ENCODE results near the gene SGSM2. TPM values are rescaled to one million over a fixed set of nuclear protein-coding genes. Genes with fewer than 3 reads are reported as not detected.

The SGSM2 gene
- total and polyA plus RNA-seq, 10 donors = 30.7 to 90.4 (median 69.6) TPM

- Histone ChIP-seq H3K9me3 (no peaks in the 10 kb centered on the region), H3K36me3 (peaks cover 0 to 92% (median 71%) of the 10 kb centered on the region in 6 donors), H3K27ac (no peak overlapping the region), H3K4me3 (no peak overlapping the region), H3K4me1 (peaks cover 1 to 22% (median 11%) of the 10 kb centered on the region in 6 donors), H3K27me3 (replicated peaks in 1 of 7) (no peaks in the 10 kb centered on the region)
- WGBS, 5 donors = 90 to 96% (median 94%) methylated on average over 10 of the region's 10 CpGs
- no peak for DNase-seq
- TF ChIP-seq POLR2A (IDR thresholded peaks at IDR 0.05) (no peak), POLR2AphosphoS5 (IDR thresholded peaks at IDR 0.05) (peak in 1 of 3 donors; percentile 52), CTCF (IDR thresholded peaks at IDR 0.05 in 8 of 11, conservative IDR thresholded peaks at IDR 0.05 in 3 of 11) (no peak)
- intact Hi-C loops (cut with DNase I; ENCODE audit: low total_unique reads) = no loop called here
Observed at GRCh38 chr17:2377659-2378058, 40.4 kb downstream of the SGSM2 start.

DNA sequence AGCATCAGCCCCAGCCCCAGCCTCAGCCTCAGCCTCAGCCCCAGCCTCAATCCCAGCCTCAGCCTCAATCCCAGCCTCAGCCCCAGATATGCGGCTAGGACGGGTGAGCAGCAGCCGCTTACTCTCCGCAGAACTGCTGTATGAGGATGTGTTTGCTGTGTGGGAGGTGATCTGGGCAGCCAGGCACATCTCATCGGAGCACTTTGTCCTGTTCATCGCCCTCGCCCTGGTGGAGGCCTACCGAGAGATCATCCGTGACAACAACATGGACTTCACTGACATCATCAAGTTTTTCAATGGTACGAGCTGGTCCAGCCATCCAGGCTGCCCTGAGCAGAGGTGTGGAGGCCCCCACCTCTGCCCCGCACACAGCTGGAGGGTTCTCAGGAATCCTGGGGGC lies 41.6 kb downstream of the SGSM2 start:
- Histone ChIP-seq H3K36me3 (peaks cover 0 to 79% (median 59%) of the 10 kb centered on the region in 6 donors), H3K9me3 (no peaks in the 10 kb centered on the region), H3K27me3 (replicated peaks in 1 of 7) (no peaks in the 10 kb centered on the region), H3K4me3 (no peak overlapping the region), H3K27ac (no peak overlapping the region), H3K4me1 (peaks cover 6 to 33% (median 18%) of the 10 kb centered on the region in 6 donors)
- no peak for DNase-seq
- WGBS, 5 donors = 92 to 98% (median 95%) methylated on average over 6 to 11 of the region's 11 CpGs
- TF ChIP-seq POLR2A (IDR thresholded peaks at IDR 0.05) (no peak), CTCF (IDR thresholded peaks at IDR 0.05 in 8 of 11, conservative IDR thresholded peaks at IDR 0.05 in 3 of 11) (no peak), POLR2AphosphoS5 (IDR thresholded peaks at IDR 0.05) (no peak)
- intact Hi-C loops (cut with DNase I; ENCODE audit: low total_unique reads) = no loop called here

GRCh38 chr17:2379489-2380225 lies 42.4 kb downstream of the SGSM2 start:
- H3K4me1 ChIP-seq = peaks cover 6 to 38% (median 19%) of the 10 kb centered on the region in 6 donors
- H3K27ac ChIP-seq = no peak overlapping the region
- H3K27me3 ChIP-seq (replicated peaks in 1 of 7) = no peaks in the 10 kb centered on the region
- H3K4me3 ChIP-seq = no peak overlapping the region
- H3K36me3 ChIP-seq = peaks cover 0 to 76% (median 56%) of the 10 kb centered on the region in 6 donors
- H3K9me3 ChIP-seq = no peaks in the 10 kb centered on the region
- intact Hi-C loops (cut with DNase I; ENCODE audit: low total_unique reads) = no loop called here
- WGBS, 5 donors = 89 to 94% (median 92%) methylated on average over 20 to 25 of the region's 25 CpGs
- TF ChIP-seq CTCF (IDR thresholded peaks at IDR 0.05 in 8 of 11, conservative IDR thresholded peaks at IDR 0.05 in 3 of 11) (no peak), POLR2A (IDR thresholded peaks at IDR 0.05) (no peak), POLR2AphosphoS5 (IDR thresholded peaks at IDR 0.05) (peak in 1 of 3 donors; percentile 41)
- DNase-seq = no peak

- intact Hi-C loops (cut with DNase I; ENCODE audit: low total_unique reads) = no loop called here
- Histone ChIP-seq H3K9me3 (no peaks in the 10 kb centered on the region), H3K27ac (peak overlapping the region in 2 of 8 donors; percentile 2 to 14), H3K4me3 (no peak overlapping the region), H3K4me1 (peaks cover 6 to 45% (median 22%) of the 10 kb centered on the region in 6 donors), H3K27me3 (replicated peaks in 1 of 7) (no peaks in the 10 kb centered on the region), H3K36me3 (peaks cover 0 to 76% (median 51%) of the 10 kb centered on the region in 6 donors)
- DNase-seq = no peak
- TF ChIP-seq POLR2A (IDR thresholded peaks at IDR 0.05) (no peak), POLR2AphosphoS5 (IDR thresholded peaks at IDR 0.05) (peak in 1 of 3 donors; percentile 48)
- 78 to 90% (median 83%) methylated on average over 13 to 16 of the region's 16 CpGs for WGBS, 5 donors
Observed at GRCh38 chr17:2380226-2380922, 43.1 kb downstream of the SGSM2 start.
